Thyroid gland (tissue), 4 donors: Measurements from ENCODE around the gene NUBP2. TPM values are rescaled to one million over a fixed set of nuclear protein-coding genes. Genes with fewer than 3 reads are reported as not detected.

Experiments
- DNase-seq, 2 donors: peaks; one replicate each; pipeline ENCODE4 v3.0.0-alpha.2; 2019
- H3K27ac ChIP-seq, 3 donors: fragments of 200-600 bp; sonication (generic); 1 replicate in 2 of 3; 2 replicates in 1 of 3; pipeline ENCODE4 v1.5.1; 2016 to 2019; ENCODE audit warnings: mild to moderate bottlenecking in 1 of 3, moderate library complexity in 1 of 3
- H3K27me3 ChIP-seq: fragments of 200-600 bp; sonication (generic); one replicate; pipeline ENCODE4 v1.5.1; 2019
- H3K36me3 ChIP-seq, 2 donors: fragments of 200-600 bp; sonication (generic); one replicate each; pipeline ENCODE4 v1.5.1; 2016 to 2019
- H3K4me1 ChIP-seq, 2 donors: fragments of 200-600 bp; sonication (generic); one replicate each; pipeline ENCODE4 v1.5.1; 2017 to 2019
- H3K4me3 ChIP-seq, 3 donors: fragments of 200-600 bp; sonication (generic); replicated peaks in 1 of 3; 1 replicate in 2 of 3; 2 replicates in 1 of 3; pipeline ENCODE4 v1.5.1; 2016; ENCODE audit warnings: mild to moderate bottlenecking in 1 of 3
- H3K9me3 ChIP-seq: fragments of 200-600 bp; sonication (generic); one replicate; pipeline ENCODE4 v1.5.1; 2017
- CTCF ChIP-seq, 6 experiments: fragments of 200-600 bp in 3 of 6; fragments of 450-650 bp in 3 of 6; sonication (generic) in 3 of 6; IDR thresholded peaks; one replicate each; pipeline ENCODE4 v1.5.1; 2016 to 2019; ENCODE audit warnings: antibody characterized with exemption in 6 of 6, mild to moderate bottlenecking in 2 of 6, inconsistent platforms in 1 of 6, moderate library complexity in 1 of 6
- POLR2A ChIP-seq, 2 donors: fragments of 450-650 bp; IDR thresholded peaks; one replicate each; pipeline ENCODE4 v1.6.1; 2017; ENCODE audit warnings: antibody characterized with exemption in 2 of 2, mild to moderate bottlenecking in 2 of 2, moderate library complexity in 1 of 2
- WGBS, 2 donors: methylation state at CpG; one replicate each; pipeline ENCODE4 v1.1.5; 2017; 5-methylcytosine and 5-hydroxymethylcytosine counted together
- intact Hi-C: fragments of 100-400 bp; cut with DNase I; formaldehyde crosslinking; loops from one replicate; pipeline ENCODE4 v1.15.1; 2023
- total RNA-seq, 4 donors: library from RNA; depleted of rRNA; stranded (reverse); fragments of >200 nt; gene quantifications; one replicate each; pipeline ENCODE4 v1.2.3, GENCODE V29; 2016

NUBP2 gene
- total RNA-seq, 4 donors from 2014 or later = 47.3 to 122 (median 106) TPM

GRCh38 chr16:1765826-1766225 is 16.9 kb upstream of the NUBP2 start:
- WGBS, 2 donors = 94% methylated on average over 3 to 9 of the region's 22 CpGs
- Histone ChIP-seq H3K27me3 (no peaks in the 10 kb centered on the region), H3K4me1 (peaks cover 0 to 7% of the 10 kb centered on the region in 2 donors), H3K9me3 (no peaks in the 10 kb centered on the region), H3K4me3 (no peak overlapping the region), H3K27ac (no peak overlapping the region), H3K36me3 (peaks cover 48 to 61% of the 10 kb centered on the region in 2 donors)
- intact Hi-C loops = no loop called here
- DNase-seq = no peak
- TF ChIP-seq POLR2A (IDR thresholded peaks at IDR 0.05) (no peak), CTCF (IDR thresholded peaks at IDR 0.05) (no peak)

GRCh38 chr16:1766231-1766630 is 16.5 kb upstream of the NUBP2 start:
- no peaks in the 10 kb centered on the region for H3K27me3 ChIP-seq
- H3K4me1 ChIP-seq = peaks cover 0 to 7% of the 10 kb centered on the region in 2 donors
- 94 to 96% methylated on average over 6 to 7 of the region's 19 CpGs for WGBS, 2 donors
- intact Hi-C loops = no loop called here
- H3K9me3 ChIP-seq = no peaks in the 10 kb centered on the region
- H3K27ac ChIP-seq = no peak overlapping the region
- no peak overlapping the region for H3K4me3 ChIP-seq
- no peak for TF ChIP-seq POLR2A (IDR thresholded peaks at IDR 0.05)
- no peak for TF ChIP-seq CTCF (IDR thresholded peaks at IDR 0.05)
- no peak for DNase-seq
- H3K36me3 ChIP-seq = peaks cover 43 to 57% of the 10 kb centered on the region in 2 donors

- TF ChIP-seq CTCF (IDR thresholded peaks at IDR 0.05) (no peak), POLR2A (IDR thresholded peaks at IDR 0.05) (no peak)
- no peak for DNase-seq
- peaks cover 39 to 56% of the 10 kb centered on the region in 2 donors for H3K36me3 ChIP-seq
- 88% methylated on average over 13 of the region's 18 CpGs; no CpG with 5 or more reads in 1 of the 2 donors for WGBS, 2 donors
- no peak overlapping the region for H3K4me3 ChIP-seq
- intact Hi-C loops = no loop called here
- H3K9me3 ChIP-seq = no peaks in the 10 kb centered on the region
- no peak overlapping the region for H3K27ac ChIP-seq
- peaks cover 3 to 8% of the 10 kb centered on the region in 2 donors for H3K4me1 ChIP-seq
- H3K27me3 ChIP-seq = no peaks in the 10 kb centered on the region
Measured at GRCh38 chr16:1766701-1767100, 16.1 kb upstream of the NUBP2 start.

GRCh38 chr16:1767116-1767994 is 15.4 kb upstream of the NUBP2 start:
- no peaks in the 10 kb centered on the region for H3K27me3 ChIP-seq
- TF ChIP-seq POLR2A (IDR thresholded peaks at IDR 0.05) = no peak
- no peak for TF ChIP-seq CTCF (IDR thresholded peaks at IDR 0.05)
- H3K27ac ChIP-seq = no peak overlapping the region
- intact Hi-C loops = no loop called here
- 96 to 97% methylated on average over 28 to 30 of the region's 42 CpGs for WGBS, 2 donors
- peaks cover 9 to 14% of the 10 kb centered on the region in 2 donors for H3K4me1 ChIP-seq
- H3K4me3 ChIP-seq = no peak overlapping the region
- DNase-seq = no peak
- no peaks in the 10 kb centered on the region for H3K9me3 ChIP-seq
- H3K36me3 ChIP-seq = peaks cover 36 to 49% of the 10 kb centered on the region in 2 donors
